Spinal cord (tissue), 10 donors: ENCODE measurements around the gene RXRA. TPM values are rescaled to one million over a fixed set of nuclear protein-coding genes. Genes with fewer than 3 reads are reported as not detected.

Experiments
- DNase-seq, 6 donors: peaks; one replicate each; pipeline versions ENCODE4 v3.0.0 to v3.0.0-alpha.2; 2013 to 2015; ENCODE audit warnings: low spot score in 6 of 6, low read depth in 4 of 6
- H3K27ac ChIP-seq: one replicate; pipeline ENCODE4 v1.5.1; 2013; ENCODE audit warnings: low read depth, low read length, control low read depth
- H3K27me3 ChIP-seq: one replicate; pipeline ENCODE4 v1.6.1; 2013; ENCODE audit warnings: low read length; ENCODE audit not compliant: control insufficient read depth, insufficient read depth
- H3K36me3 ChIP-seq: one replicate; pipeline ENCODE4 v1.6.1; 2013; ENCODE audit warnings: low read length; ENCODE audit not compliant: control insufficient read depth, insufficient read depth
- H3K4me1 ChIP-seq: one replicate; pipeline ENCODE4 v1.6.1; 2013; ENCODE audit warnings: low read length; ENCODE audit not compliant: control insufficient read depth, insufficient read depth
- H3K4me3 ChIP-seq: one replicate; pipeline ENCODE4 v1.5.1; 2013; ENCODE audit warnings: low read depth, low read length, control low read depth
- H3K9me3 ChIP-seq: one replicate; pipeline ENCODE4 v1.6.1; 2013; ENCODE audit warnings: low read length; ENCODE audit not compliant: control insufficient read depth, insufficient read depth
- WGBS: methylation state at CpG from one replicate; pipeline ENCODE4 v1.1.5; 2013; ENCODE audit warnings: missing lambda C conversion rate; ENCODE audit not compliant: insufficient coverage; 5-methylcytosine and 5-hydroxymethylcytosine counted together
- polyA plus RNA-seq, 2 donors: library from polyadenylated mRNA; unstranded; fragments of 120-200 nt; gene quantifications; one replicate each; pipeline ENCODE4 v1.2.1, GENCODE V29; 2013; ENCODE audit not compliant: insufficient read length in 2 of 2
- total RNA-seq, 2 donors: library from RNA; depleted of rRNA in 1 of 2; stranded (reverse); fragments of 120-200 nt in 1 of 2; fragments of >200 nt in 1 of 2; gene quantifications; one replicate each; pipeline versions ENCODE4 v1.2.3 to v1.2.4, GENCODE V29; 2013 to 2014
- donor health status: healthy.

The RXRA gene
- total and polyA plus RNA-seq, 4 donors, result 9.4 to 32.3 (median 26.1) TPM

GRCh38 chr9:134444038-134444315 is 117.7 kb downstream of the RXRA start:
- WGBS, result 100% methylated on average over 1 of the region's 2 CpGs
- no peak for DNase-seq
- H3K27me3 ChIP-seq, result no peaks in the 10 kb centered on the region
- H3K4me1 ChIP-seq, result peaks cover 32% of the 10 kb centered on the region
- H3K9me3 ChIP-seq, result peaks cover 3% of the 10 kb centered on the region
- peaks cover 12% of the 10 kb centered on the region for H3K36me3 ChIP-seq
- H3K27ac ChIP-seq, result no peak overlapping the region
- no peak overlapping the region for H3K4me3 ChIP-seq

- Histone ChIP-seq H3K9me3 (peaks cover 3% of the 10 kb centered on the region), H3K36me3 (peaks cover 6% of the 10 kb centered on the region), H3K27me3 (no peaks in the 10 kb centered on the region), H3K4me1 (peaks cover 39% of the 10 kb centered on the region), H3K4me3 (no peak overlapping the region), H3K27ac (no peak overlapping the region)
- DNase-seq, result no peak
- 63% methylated on average over 6 of the region's 8 CpGs for WGBS
Measured at GRCh38 chr9:134445000-134445399, 118.7 kb downstream of the RXRA start.

- peaks cover 20% of the 10 kb centered on the region for H3K4me1 ChIP-seq
- peak overlapping the region; percentile 54 for H3K27ac ChIP-seq
Measured at GRCh38 chr9:134449180-134449916, 123.1 kb downstream of the RXRA start.

GRCh38 chr9:134451700-134452458 is 125.6 kb downstream of the RXRA start:
- Histone ChIP-seq H3K36me3 (no peaks in the 10 kb centered on the region), H3K27me3 (no peaks in the 10 kb centered on the region), H3K27ac (no peak overlapping the region), H3K4me3 (no peak overlapping the region), H3K4me1 (peaks cover 42% of the 10 kb centered on the region), H3K9me3 (peaks cover 3% of the 10 kb centered on the region)
- no peak for DNase-seq
- 100% methylated on average over 1 of the region's 2 CpGs for WGBS

More at GRCh38 chr9:134449180-134449916, 123.1 kb downstream of the RXRA start:
- 18% methylated on average over 8 of the region's 10 CpGs for WGBS
- Histone ChIP-seq H3K36me3 (no peaks in the 10 kb centered on the region), H3K27me3 (no peaks in the 10 kb centered on the region), H3K9me3 (peaks cover 3% of the 10 kb centered on the region), H3K4me3 (no peak overlapping the region)
- DNase-seq, result peak; percentile 79 to 98 (median 90)

GRCh38 chr9:134452728-134453127 is 126.5 kb downstream of the RXRA start:
- Histone ChIP-seq H3K36me3 (no peaks in the 10 kb centered on the region), H3K4me3 (no peak overlapping the region)

GRCh38 chr9:134453776-134454475 is 127.7 kb downstream of the RXRA start:
- Histone ChIP-seq H3K27ac (peak overlapping the region; percentile 33), H3K27me3 (no peaks in the 10 kb centered on the region), H3K36me3 (no peaks in the 10 kb centered on the region), H3K4me1 (peaks cover 56% of the 10 kb centered on the region), H3K4me3 (no peak overlapping the region), H3K9me3 (no peaks in the 10 kb centered on the region)
- no peak for DNase-seq
- 82% methylated on average over 15 of the region's 23 CpGs for whole genome bisulfite sequencing

More at GRCh38 chr9:134452728-134453127, 126.5 kb downstream of the RXRA start:
- Histone ChIP-seq H3K4me1 (peaks cover 44% of the 10 kb centered on the region), H3K9me3 (peaks cover 3% of the 10 kb centered on the region), H3K27ac (no peak overlapping the region), H3K27me3 (no peaks in the 10 kb centered on the region)
- WGBS, result 100% methylated on average over 3 of the region's 4 CpGs
- no peak for DNase-seq

- no peaks in the 10 kb centered on the region for H3K9me3 ChIP-seq
- H3K27ac ChIP-seq, result peak overlapping the region; percentile 33
- no peak overlapping the region for H3K4me3 ChIP-seq
- DNase-seq, result no peak
- H3K4me1 ChIP-seq, result peaks cover 57% of the 10 kb centered on the region
- no peaks in the 10 kb centered on the region for H3K36me3 ChIP-seq
- 74% methylated on average over 4 of the region's 5 CpGs for WGBS
- no peaks in the 10 kb centered on the region for H3K27me3 ChIP-seq
Measured at GRCh38 chr9:134454476-134454857, 128.2 kb downstream of the RXRA start.

GRCh38 chr9:134455021-134455471 is 128.8 kb downstream of the RXRA start:
- no peaks in the 10 kb centered on the region for H3K27me3 ChIP-seq
- DNase-seq, result no peak
- H3K4me3 ChIP-seq, result no peak overlapping the region
- 95% methylated on average over 13 of the region's 13 CpGs for WGBS
- H3K36me3 ChIP-seq, result no peaks in the 10 kb centered on the region
- peak overlapping the region; percentile 92 for H3K27ac ChIP-seq
- no peaks in the 10 kb centered on the region for H3K9me3 ChIP-seq
- peaks cover 51% of the 10 kb centered on the region for H3K4me1 ChIP-seq

- Histone ChIP-seq H3K4me3 (no peak overlapping the region), H3K9me3 (no peaks in the 10 kb centered on the region), H3K27ac (peak overlapping the region; percentile 92), H3K36me3 (no peaks in the 10 kb centered on the region), H3K27me3 (no peaks in the 10 kb centered on the region), H3K4me1 (peaks cover 46% of the 10 kb centered on the region)
- 82% methylated on average over 15 of the region's 15 CpGs for WGBS
- DNase-seq, result no peak
Measured at GRCh38 chr9:134455537-134455933, 129.3 kb downstream of the RXRA start.
